HG03354 (cell line): ENCODE results near the gene PHF21B.

Experiments used
- ATAC-seq: cut with Tn5 transposase; IDR thresholded peaks from one replicate; pipeline ENCODE4 v1.9.1; 2021; ENCODE audit warnings: mild to moderate bottlenecking; ENCODE audit not compliant: unreplicated experiment, poor library complexity, severe bottlenecking

The PHF21B gene

DNA sequence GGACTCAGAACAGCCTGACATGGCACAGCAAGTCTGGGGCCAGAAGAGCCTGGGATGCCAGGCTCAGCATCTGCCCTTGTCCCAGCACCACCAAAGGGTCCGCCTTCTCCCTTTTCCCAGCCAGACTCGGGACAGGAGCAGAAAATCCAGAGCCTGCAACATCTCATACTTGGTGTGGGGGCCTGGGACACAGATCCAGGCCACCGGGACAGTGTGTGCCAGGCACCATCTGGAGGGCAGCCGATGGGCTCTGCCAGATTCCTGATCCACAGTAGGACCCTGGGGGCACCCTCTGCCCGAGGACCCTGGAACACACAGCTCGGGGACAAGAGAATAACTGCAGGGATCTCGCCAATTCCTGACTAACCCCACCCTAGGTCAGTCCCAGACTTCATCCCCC lies 67.7 kb downstream of the PHF21B start:
- ATAC-seq: no peak

- ATAC-seq: no peak
Measured at GRCh38 chr22:44941207-44941606, 68.6 kb downstream of the PHF21B start.

- no peak for ATAC-seq
Measured at GRCh38 chr22:44940130-44940529, 69.7 kb downstream of the PHF21B start.

DNA sequence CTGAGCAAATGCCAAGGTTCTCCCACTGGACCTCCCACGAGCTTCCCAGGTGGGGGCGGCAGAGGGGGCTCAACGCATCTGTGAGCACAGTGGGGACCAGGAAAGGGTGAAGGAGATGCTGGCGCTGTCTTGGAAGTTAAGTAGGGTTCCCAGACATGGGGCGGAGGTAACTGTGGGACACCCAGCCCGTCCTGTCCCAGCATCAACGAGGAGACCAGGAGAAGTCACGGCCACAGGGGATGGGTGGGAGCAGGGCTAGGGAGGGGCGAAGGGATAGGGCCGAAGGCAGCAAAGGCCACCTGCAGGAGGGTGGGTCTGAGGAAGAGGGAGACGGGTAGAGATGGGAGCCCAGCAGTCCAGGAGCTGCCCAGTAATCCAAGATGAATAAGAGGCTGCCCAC lies 70.4 kb downstream of the PHF21B start:
- no peak for ATAC-seq

- ATAC-seq: no peak
Measured at GRCh38 chr22:44938886-44939285, 70.9 kb downstream of the PHF21B start.

GRCh38 chr22:44937216-44937615 lies 72.6 kb downstream of the PHF21B start:
- no peak for ATAC-seq

- ATAC-seq: no peak
Measured at GRCh38 chr22:44936201-44936600, 73.6 kb downstream of the PHF21B start.

- no peak for ATAC-seq
Measured at GRCh38 chr22:44935724-44936123, 74.1 kb downstream of the PHF21B start.

DNA sequence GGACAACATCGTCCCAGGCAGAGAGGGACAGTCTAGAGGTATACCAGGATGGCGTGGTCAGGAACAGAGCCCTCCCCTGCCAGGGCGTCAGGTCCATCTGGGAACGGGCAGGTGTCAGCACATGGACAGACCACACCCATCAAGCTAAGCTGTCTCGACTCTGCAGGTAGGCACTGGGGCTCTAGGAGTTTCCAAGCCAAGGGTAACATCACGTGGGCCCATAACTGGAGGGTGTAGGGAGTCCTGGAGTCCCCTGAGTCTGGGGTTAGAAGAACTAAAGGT lies 75.4 kb downstream of the PHF21B start:
- ATAC-seq: no peak

DNA sequence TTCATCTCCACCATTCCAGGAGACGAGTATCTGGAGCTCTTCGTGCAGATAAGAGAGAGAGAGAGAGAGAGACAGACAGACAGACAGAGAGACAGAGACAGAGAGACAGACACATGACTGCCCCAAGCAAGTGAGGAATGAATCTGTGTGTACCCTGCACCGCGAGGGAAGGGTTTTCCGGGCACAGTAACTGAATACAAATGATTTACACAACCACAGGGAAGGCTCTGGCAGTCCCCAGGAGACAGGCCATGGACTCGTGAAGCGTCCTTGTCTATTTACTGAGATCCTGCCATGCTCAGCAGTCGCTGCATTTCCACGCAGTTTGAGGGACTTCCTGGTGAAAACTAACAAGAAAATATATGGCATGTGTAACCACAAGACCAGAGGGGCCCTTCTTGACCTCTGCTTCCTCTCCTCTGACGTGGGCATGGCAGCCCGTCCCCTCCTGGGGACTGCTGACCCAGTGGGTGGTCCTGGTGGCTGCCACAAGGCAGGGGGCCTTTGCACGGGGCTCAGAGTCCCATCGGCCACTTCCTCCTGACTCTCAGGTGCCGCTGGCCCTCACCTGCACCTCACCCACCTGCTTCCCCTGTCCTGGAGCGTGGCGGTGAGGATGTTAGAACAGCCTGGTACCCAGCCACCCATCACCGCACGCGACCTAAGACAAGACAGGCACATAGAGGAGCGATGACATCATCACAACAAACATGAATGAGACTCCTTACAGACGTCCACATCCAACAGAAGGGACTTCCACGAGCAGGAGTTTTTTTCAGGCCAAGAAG lies 75.9 kb downstream of the PHF21B start:
- no peak for ATAC-seq

DNA sequence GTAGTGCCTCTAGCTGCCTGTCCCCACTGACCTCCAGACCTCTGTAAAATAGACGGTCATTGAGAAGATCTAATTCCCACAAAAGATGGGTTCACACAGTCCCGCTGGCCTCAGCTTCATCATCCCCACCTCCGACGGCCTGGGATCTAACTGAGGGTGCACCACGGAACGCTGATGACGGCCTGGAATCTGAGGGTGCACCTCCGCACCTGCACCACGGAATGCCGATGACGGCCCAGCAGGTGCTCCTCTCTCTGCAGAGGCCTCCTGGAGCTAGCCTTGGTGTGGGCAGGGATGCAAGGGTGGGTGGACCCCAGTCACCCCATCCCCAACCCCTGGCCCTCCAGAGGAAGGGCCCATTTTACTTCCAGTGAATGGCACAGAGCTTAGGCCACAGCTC lies 77.3 kb downstream of the PHF21B start:
- no peak for ATAC-seq

DNA sequence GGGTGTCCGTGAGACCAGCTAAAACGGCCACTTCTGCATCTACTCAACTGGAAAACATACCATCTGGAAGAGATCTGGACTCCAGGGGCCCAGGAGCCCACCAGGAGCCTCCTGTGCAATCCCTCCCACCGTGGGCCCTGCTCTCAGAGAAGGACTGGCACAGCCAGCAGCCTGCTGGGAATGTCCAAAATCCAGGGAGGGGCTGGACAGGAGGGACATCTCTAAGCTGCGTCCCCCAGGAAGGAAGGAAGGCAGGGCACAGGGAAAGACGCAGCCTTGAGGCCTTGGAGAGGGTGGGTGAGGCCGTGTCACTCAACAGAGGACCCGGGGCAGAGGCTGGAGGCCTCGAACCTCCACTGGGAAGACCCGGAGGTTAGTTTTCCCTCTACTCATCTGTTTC lies 78.0 kb downstream of the PHF21B start:
- ATAC-seq: no peak

- ATAC-seq: no peak
Measured at GRCh38 chr22:44931077-44931540, 78.7 kb downstream of the PHF21B start.

DNA sequence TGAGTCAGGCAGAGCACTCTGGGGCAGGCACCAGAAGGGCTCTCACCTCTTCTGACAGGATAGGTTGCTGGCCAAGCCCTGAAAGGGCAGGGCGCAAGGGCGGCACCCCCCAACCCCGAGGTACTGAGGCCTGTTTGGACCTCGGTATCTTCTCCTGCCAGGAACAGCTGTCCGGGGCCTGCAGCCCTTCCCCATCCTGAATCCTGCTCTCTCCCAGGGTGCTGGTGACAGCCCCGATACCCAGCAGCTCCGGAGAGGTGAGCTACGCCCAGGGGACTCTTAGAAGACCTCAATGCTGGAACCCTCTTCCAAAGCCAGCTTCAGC lies 79.1 kb downstream of the PHF21B start:
- no peak for ATAC-seq

DNA sequence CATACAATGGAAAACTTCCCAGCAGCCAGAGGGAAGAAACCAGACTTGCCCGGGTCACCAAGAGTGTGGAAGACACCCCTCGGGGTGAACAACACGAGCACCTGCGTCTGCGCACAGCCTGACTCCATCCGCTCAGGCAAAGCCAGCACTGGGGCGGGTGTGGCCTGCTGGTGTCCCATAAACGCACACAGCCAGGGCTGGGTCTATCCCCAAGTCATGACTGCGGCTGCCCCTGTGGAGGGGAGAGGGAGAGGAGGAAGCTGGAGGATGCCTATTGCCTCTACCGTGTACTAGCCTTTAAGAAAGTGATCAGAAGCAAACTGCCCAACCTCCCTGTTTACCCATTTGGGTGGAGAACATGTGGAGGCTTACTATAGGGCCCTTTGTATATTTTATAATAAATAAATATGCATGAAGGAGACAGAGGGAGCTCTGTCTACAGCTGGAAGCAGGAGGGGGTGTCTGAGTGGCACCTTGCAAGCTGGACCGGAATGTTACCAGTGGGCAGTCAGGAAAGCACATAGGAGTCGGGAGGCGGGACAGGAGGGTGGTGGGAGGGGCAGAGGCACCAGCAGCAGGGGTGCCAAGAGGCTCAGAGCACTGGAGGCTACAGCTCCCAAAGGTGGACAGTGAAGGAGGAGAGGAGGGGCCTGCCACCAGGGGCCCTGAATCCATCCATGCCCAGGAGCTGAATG lies 79.6 kb downstream of the PHF21B start:
- no peak for ATAC-seq

- ATAC-seq: no peak
Measured at GRCh38 chr22:44929359-44930015, 80.3 kb downstream of the PHF21B start.

- no peak for ATAC-seq
Measured at GRCh38 chr22:44928711-44929358, 81.0 kb downstream of the PHF21B start.

DNA sequence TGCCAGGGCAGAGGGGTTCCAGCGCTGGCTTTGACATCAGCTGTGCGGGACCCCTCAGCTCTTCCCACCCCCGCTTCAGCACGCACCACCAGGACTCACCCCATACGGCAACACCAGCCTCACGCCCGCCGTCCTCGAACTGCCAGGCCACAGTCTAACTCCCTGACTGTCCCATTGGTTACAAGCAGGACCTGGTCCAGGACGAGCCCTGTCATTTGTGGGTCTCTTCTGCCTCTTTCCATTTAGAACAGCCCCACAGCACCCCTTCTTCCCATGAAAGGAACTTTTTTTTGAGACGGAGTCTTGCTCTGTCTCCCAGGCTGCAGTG lies 81.7 kb downstream of the PHF21B start:
- ATAC-seq: no peak

DNA sequence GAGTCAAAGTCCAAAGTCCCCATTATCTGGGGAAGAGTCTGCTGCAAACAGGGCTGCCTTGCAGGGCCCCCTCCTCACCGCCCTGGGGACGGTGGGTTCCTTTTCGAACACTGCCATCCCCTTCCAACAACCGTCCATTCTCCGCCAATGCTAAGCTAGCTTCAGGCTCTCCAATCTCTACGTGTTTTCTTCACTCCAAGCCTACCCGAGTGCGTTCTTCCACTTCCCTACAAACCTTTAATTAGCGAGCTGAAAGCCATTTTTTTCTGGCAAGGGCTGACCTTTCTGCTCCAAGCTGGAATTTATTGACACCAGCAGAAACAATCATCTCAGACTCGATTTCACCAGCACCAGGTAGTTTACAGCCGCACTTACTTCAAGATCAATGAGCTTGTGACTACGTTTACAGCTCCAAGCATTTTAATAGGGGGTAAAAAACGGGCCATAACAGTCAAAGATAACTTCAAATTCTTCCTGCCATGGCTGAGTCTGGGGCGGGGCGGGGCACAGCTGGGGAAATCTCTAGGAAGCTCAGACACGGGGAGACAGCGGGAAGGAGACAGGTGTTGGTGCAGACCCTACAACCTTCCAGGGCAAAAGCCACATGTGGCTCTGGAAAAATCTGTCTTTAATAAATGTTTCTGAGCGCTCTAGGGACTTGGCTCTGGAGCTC lies 82.2 kb downstream of the PHF21B start:
- no peak for ATAC-seq
